Left ventricle myocardium inferior (tissue), 1 donor: ENCODE data around the gene C3orf49. TPM values are rescaled to one million over a fixed set of nuclear protein-coding genes. Genes with fewer than 3 reads are reported as not detected.

Experiments used
- DNase-seq: peaks from one replicate; pipeline ENCODE4 v3.0.0-alpha.2; 2020
- H3K27ac ChIP-seq: fragments of 200-600 bp; replicated peaks from 2 replicates; pipeline ENCODE4 v1.8.0; 2021
- H3K27me3 ChIP-seq: fragments of 200-600 bp; 2 replicates; pipeline ENCODE4 v1.8.0; 2021; ENCODE audit warnings: low read depth
- H3K36me3 ChIP-seq: fragments of 200-600 bp; 2 replicates; pipeline ENCODE4 v1.8.0; 2021
- H3K4me1 ChIP-seq: fragments of 200-600 bp; 2 replicates; pipeline ENCODE4 v1.8.0; 2021
- H3K4me3 ChIP-seq: fragments of 200-600 bp; 2 replicates; pipeline ENCODE4 v1.8.0; 2021; ENCODE audit warnings: mild to moderate bottlenecking, moderate library complexity
- H3K9me3 ChIP-seq: fragments of 200-600 bp; replicated peaks from 2 replicates; pipeline ENCODE4 v1.8.0; 2021
- intact Hi-C: fragments of 100-400 bp; cut with micrococcal nuclease; formaldehyde crosslinking; loops from one replicate; pipeline ENCODE4 v1.11.0; 2022
- total RNA-seq: library from RNA; stranded (reverse); fragmentation: NEBNext Ultra II Directional; extraction: Animal tissue kit (Norgen Biotek cat#: 25700); gene quantifications from one replicate; pipeline ENCODE4 v1.2.1, GENCODE V29; 2021
- TF ChIP-seq, protein P1 (sequence below): fragments of 200-600 bp; IDR thresholded peaks from 2 replicates; pipeline ENCODE4 v1.8.0; 2021; ENCODE audit warnings: antibody characterized with exemption, mild to moderate bottlenecking, borderline replicate concordance
- donor health status: DM: no; HTN: yes; CAD: no; lungs with severe emphysema.

The C3orf49 gene
- total RNA-seq, 1 donor from 2014 or later: not detected

DNA sequence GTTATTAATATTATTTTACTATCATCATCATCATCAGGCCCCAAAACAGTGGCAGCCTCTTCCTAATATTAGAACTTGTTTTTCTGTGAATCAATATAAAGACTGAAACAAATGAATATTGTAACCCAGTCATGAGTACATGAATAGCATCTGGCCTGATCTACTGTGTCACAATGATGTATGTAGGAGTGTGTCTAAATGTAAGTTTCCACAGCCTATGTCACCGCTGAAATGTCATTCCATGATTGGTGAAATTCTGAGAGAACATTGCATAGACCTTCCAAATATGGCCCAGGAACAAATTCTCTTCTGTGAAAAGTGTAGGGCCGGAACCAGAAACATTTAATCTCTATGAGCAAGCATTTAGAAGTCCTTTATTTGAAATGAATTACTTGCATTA, 20.6 kb upstream of the C3orf49 start:
- TF ChIP-seq, protein P1, sequence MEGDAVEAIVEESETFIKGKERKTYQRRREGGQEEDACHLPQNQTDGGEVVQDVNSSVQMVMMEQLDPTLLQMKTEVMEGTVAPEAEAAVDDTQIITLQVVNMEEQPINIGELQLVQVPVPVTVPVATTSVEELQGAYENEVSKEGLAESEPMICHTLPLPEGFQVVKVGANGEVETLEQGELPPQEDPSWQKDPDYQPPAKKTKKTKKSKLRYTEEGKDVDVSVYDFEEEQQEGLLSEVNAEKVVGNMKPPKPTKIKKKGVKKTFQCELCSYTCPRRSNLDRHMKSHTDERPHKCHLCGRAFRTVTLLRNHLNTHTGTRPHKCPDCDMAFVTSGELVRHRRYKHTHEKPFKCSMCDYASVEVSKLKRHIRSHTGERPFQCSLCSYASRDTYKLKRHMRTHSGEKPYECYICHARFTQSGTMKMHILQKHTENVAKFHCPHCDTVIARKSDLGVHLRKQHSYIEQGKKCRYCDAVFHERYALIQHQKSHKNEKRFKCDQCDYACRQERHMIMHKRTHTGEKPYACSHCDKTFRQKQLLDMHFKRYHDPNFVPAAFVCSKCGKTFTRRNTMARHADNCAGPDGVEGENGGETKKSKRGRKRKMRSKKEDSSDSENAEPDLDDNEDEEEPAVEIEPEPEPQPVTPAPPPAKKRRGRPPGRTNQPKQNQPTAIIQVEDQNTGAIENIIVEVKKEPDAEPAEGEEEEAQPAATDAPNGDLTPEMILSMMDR: no peak
- H3K4me1 ChIP-seq: no peaks in the 10 kb centered on the region
- H3K27ac ChIP-seq: no peak overlapping the region
- H3K36me3 ChIP-seq: no peaks in the 10 kb centered on the region
- no peak overlapping the region for H3K4me3 ChIP-seq
- no peak for DNase-seq
- intact Hi-C loops: no loop called here
- no peaks in the 10 kb centered on the region for H3K9me3 ChIP-seq
- no peaks in the 10 kb centered on the region for H3K27me3 ChIP-seq

- H3K4me1 ChIP-seq: no peaks in the 10 kb centered on the region
- no peaks in the 10 kb centered on the region for H3K36me3 ChIP-seq
- no peaks in the 10 kb centered on the region for H3K27me3 ChIP-seq
- H3K27ac ChIP-seq: no peak overlapping the region
- no peak overlapping the region for H3K4me3 ChIP-seq
- TF ChIP-seq, protein P1: no peak
- intact Hi-C loops: no loop called here
- no peak for DNase-seq
- H3K9me3 ChIP-seq: no peaks in the 10 kb centered on the region
Observed at GRCh38 chr3:63798949-63799348, 20.1 kb upstream of the C3orf49 start.

GRCh38 chr3:63800097-63800496, 19.0 kb upstream of the C3orf49 start:
- no peaks in the 10 kb centered on the region for H3K4me1 ChIP-seq
- no peaks in the 10 kb centered on the region for H3K36me3 ChIP-seq

DNA sequence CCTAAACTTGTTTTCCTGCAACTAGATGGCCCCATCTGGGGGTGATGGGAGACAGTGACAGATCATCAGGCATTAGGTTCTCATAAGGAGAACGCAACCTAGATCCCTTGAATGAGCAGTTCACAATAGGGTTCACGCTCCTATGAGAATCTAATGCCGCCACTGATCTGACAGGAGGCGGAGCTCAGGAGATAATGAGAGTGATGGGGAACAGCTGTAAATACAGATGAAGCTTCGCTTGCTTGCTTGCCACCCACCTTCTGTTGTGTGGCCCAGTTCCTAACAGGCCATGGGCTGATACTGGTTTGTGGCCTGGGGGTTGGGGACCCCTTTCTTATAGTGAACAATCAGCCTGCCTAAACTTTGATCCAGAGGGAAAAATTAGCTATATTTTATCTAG, 15.2 kb upstream of the C3orf49 start:
- H3K4me3 ChIP-seq: no peak overlapping the region
- intact Hi-C loops: no loop called here
- H3K27me3 ChIP-seq: no peaks in the 10 kb centered on the region
- H3K4me1 ChIP-seq: no peaks in the 10 kb centered on the region
- H3K36me3 ChIP-seq: peaks cover 8% of the 10 kb centered on the region
- TF ChIP-seq, protein P1: no peak
- no peak for DNase-seq
- H3K9me3 ChIP-seq: peaks cover 6% of the 10 kb centered on the region
- no peak overlapping the region for H3K27ac ChIP-seq

More at GRCh38 chr3:63800097-63800496, 19.0 kb upstream of the C3orf49 start:
- intact Hi-C loops: no loop called here
- no peak for DNase-seq
- Histone ChIP-seq H3K27ac (no peak overlapping the region), H3K27me3 (no peaks in the 10 kb centered on the region), H3K4me3 (no peak overlapping the region), H3K9me3 (no peaks in the 10 kb centered on the region)
- TF ChIP-seq, protein P1: no peak

GRCh38 chr3:63807961-63808565, 11.0 kb upstream of the C3orf49 start:
- no peak overlapping the region for H3K27ac ChIP-seq
- intact Hi-C loops: no loop called here
- no peak overlapping the region for H3K4me3 ChIP-seq
- no peak for DNase-seq
- H3K27me3 ChIP-seq: no peaks in the 10 kb centered on the region
- H3K4me1 ChIP-seq: no peaks in the 10 kb centered on the region
- TF ChIP-seq, protein P1: no peak
- peaks cover 8% of the 10 kb centered on the region for H3K36me3 ChIP-seq
- peaks cover 6% of the 10 kb centered on the region for H3K9me3 ChIP-seq
